Hematopoietic multipotent progenitor cell treated with erythropoietin and hydrocortisone succinate and interleukin-3 and kit ligand, for 8 days (in vitro differentiated cells): ENCODE measurements around the gene SLC1A2.
"Not testable (repeated sequence)": the region's sequence is repeated elsewhere in the genome, so short reads cannot be mapped to it uniquely, and the experiment has no call there.

Source experiments
- DNase-seq: peaks from one replicate; pipeline ENCODE4 v3.0.0-alpha.2; 2015

SLC1A2 gene

GRCh38 chr11:35237860-35238715, 181.3 kb downstream of the SLC1A2 start:
- peak; percentile 70 for DNase-seq

GRCh38 chr11:35237351-35237750, 182.0 kb downstream of the SLC1A2 start:
- DNase-seq: no peak

GRCh38 chr11:35236667-35237003, 182.7 kb downstream of the SLC1A2 start:
- DNase-seq: no peak

- DNase-seq: peak; percentile 40
Measured at GRCh38 chr11:35235936-35236666, 183.3 kb downstream of the SLC1A2 start.

- DNase-seq: no peak
Measured at GRCh38 chr11:35235498-35235897, 183.9 kb downstream of the SLC1A2 start.

- DNase-seq: no peak
Measured at GRCh38 chr11:35235157-35235468, 184.2 kb downstream of the SLC1A2 start.

- DNase-seq: no peak
Measured at GRCh38 chr11:35234460-35235156, 184.8 kb downstream of the SLC1A2 start.

GRCh38 chr11:35233518-35233917, 185.8 kb downstream of the SLC1A2 start:
- DNase-seq: no peak

GRCh38 chr11:35232891-35233330, 186.4 kb downstream of the SLC1A2 start:
- DNase-seq: no peak

- no peak for DNase-seq
Measured at GRCh38 chr11:35231076-35231860, 188.1 kb downstream of the SLC1A2 start.

- DNase-seq: no peak
Measured at GRCh38 chr11:35230388-35230787, 189.0 kb downstream of the SLC1A2 start.

- DNase-seq: no peak
Measured at GRCh38 chr11:35228328-35228725, 191.0 kb downstream of the SLC1A2 start.

- DNase-seq: no peak
Measured at GRCh38 chr11:35227576-35228327, 191.6 kb downstream of the SLC1A2 start.

- not testable (repeated sequence) for DNase-seq
Measured at GRCh38 chr11:35226756-35227155, 192.6 kb downstream of the SLC1A2 start.

GRCh38 chr11:35225946-35226520, 193.3 kb downstream of the SLC1A2 start:
- no peak for DNase-seq

GRCh38 chr11:35223991-35224390, 195.4 kb downstream of the SLC1A2 start:
- no peak for DNase-seq

GRCh38 chr11:35223371-35223796, 196.0 kb downstream of the SLC1A2 start:
- DNase-seq: no peak

- no peak for DNase-seq
Measured at GRCh38 chr11:35218956-35219355, 200.4 kb downstream of the SLC1A2 start.

GRCh38 chr11:35216962-35217678, 202.2 kb downstream of the SLC1A2 start:
- DNase-seq: no peak

GRCh38 chr11:35215945-35216344, 203.4 kb downstream of the SLC1A2 start:
- no peak for DNase-seq

- peak; percentile 36 for DNase-seq
Measured at GRCh38 chr11:35214792-35215193, 204.6 kb downstream of the SLC1A2 start.
